ENCODE data around the gene AHCTF1. TPM values are rescaled to one million over a fixed set of nuclear protein-coding genes. Genes with fewer than 3 reads are reported as not detected.
"Not testable (repeated sequence)": the region's sequence is repeated elsewhere in the genome, so short reads cannot be mapped to it uniquely, and the experiment has no call there.

Gene AHCTF1
- total RNA-seq, 1 experiment from 2014 or later, result 46.4 TPM

- TF ChIP-seq GTF2I (CRISPR knock-in tag; conservative IDR thresholded peaks at IDR 0.05) (no peak), STAT6 (CRISPR knock-in tag; conservative IDR thresholded peaks at IDR 0.05; ENCODE audit: low read depth) (no peak), NFATC4 (CRISPR knock-in tag; IDR thresholded peaks at IDR 0.05) (no peak), AR (CRISPR knock-in tag; IDR thresholded peaks at IDR 0.05) (no peak), GABPB1 (CRISPR knock-in tag; IDR thresholded peaks at IDR 0.05) (no peak), HMGXB4 (CRISPR knock-in tag; IDR thresholded peaks at IDR 0.05) (no peak), ERG (CRISPR knock-in tag; IDR thresholded peaks at IDR 0.05) (no peak), CDX4 (CRISPR knock-in tag; IDR thresholded peaks at IDR 0.05; ENCODE audit: borderline replicate concordance) (no peak)
These were observed 40.6 kb downstream of the AHCTF1 start (continued) for GRCh38 chr1:246891105-246891504.

- Mint-ChIP-seq H3K27me3 (ENCODE audit: low read depth) (no peaks in the 10 kb centered on the region), H3K27ac (no peak overlapping the region), H3K4me3 (no peak overlapping the region), H3K36me3 (peaks cover 67% of the 10 kb centered on the region), H3K9me3 (no peaks in the 10 kb centered on the region), H3K4me1 (no peaks in the 10 kb centered on the region)
- DNase-seq (ENCODE audit: low spot score) (no peak), ATAC-seq (no peak)
- TF ChIP-seq ZNF232 (CRISPR knock-in tag; IDR thresholded peaks at IDR 0.05), result no peak
- no peak for TF ChIP-seq ZNF425 (CRISPR knock-in tag; conservative IDR thresholded peaks at IDR 0.05)
- peak; percentile 73; the same call in 1 of the 2 replicates for TF ChIP-seq ZNF121 (CRISPR knock-in tag; IDR thresholded peaks at IDR 0.05)
- POLR2A ChIA-PET, result no interaction called here
- CTCF ChIA-PET, result no interaction called here
These were observed 43.2 kb downstream of the AHCTF1 start for GRCh38 chr1:246888522-246888921.

- H3K4me3 Mint-ChIP-seq; H3K27ac Mint-ChIP-seq; H3K4me1 Mint-ChIP-seq; DNase-seq (ENCODE audit: low spot score); CTCF ChIA-PET; ATAC-seq; H3K27me3 Mint-ChIP-seq (ENCODE audit: low read depth); H3K9me3 Mint-ChIP-seq; POLR2A ChIA-PET: not testable (repeated sequence)
- H3K36me3 Mint-ChIP-seq, result peaks cover 53% of the 10 kb centered on the region
These were observed 46.4 kb downstream of the AHCTF1 start for GRCh38 chr1:246885389-246885788.

Measured in WTC11 (cell line).